Measurements from ENCODE around the gene OLFM4.

- TF ChIP-seq ATF3 (IDR thresholded peaks at IDR 0.05; ENCODE audit: borderline replicate concordance, extremely low read depth, low read depth, low read length) (no peak), MAX (IDR thresholded peaks at IDR 0.05; ENCODE audit: low read depth, low read length) (no peak), ZNF217 (IDR thresholded peaks at IDR 0.05) (no peak), RFX5 (IDR thresholded peaks at IDR 0.05; ENCODE audit: low read depth, low read length) (no peak), MYC (IDR thresholded peaks at IDR 0.05; ENCODE audit: insufficient read depth, insufficient read length, insufficient replicate concordance, low read length, severe bottlenecking) (no peak), CTCF (IDR thresholded peaks at IDR 0.05 in 2 of 3, conservative IDR thresholded peaks at IDR 0.05 in 1 of 3; ENCODE audit: control insufficient read depth in 2 of 3, extremely low read depth in 1 of 3, insufficient read depth in 1 of 3, low read depth in 3 of 3, low read length in 3 of 3) (no peak), ESRRA (IDR thresholded peaks at IDR 0.05; ENCODE audit: low read length) (no peak), ZNF592 (IDR thresholded peaks at IDR 0.05) (no peak), IRF5 (IDR thresholded peaks at IDR 0.05; ENCODE audit: borderline replicate concordance) (no peak), KDM1A (IDR thresholded peaks at IDR 0.05; ENCODE audit: borderline replicate concordance) (no peak), NRF1 (conservative IDR thresholded peaks at IDR 0.05; ENCODE audit: low read depth, low read length) (no peak)
Observed at GRCh38 chr13:53066411-53066810, 37.8 kb downstream of the OLFM4 start.

Measured in GM12878 (cell line).